H1 (cell line): Measurements from ENCODE around the gene ATOH8. TPM values are rescaled to one million over a fixed set of nuclear protein-coding genes. Genes with fewer than 3 reads are reported as not detected.

Source experiments
- CTCF ChIA-PET: fragments of 300-600 bp; sonication (Branson Sonifier 250); formaldehyde crosslinking; loops from one replicate; lab custom pipeline; 2021; ENCODE audit not compliant: partially characterized antibody; lab: Charles Lee
- POLR2A ChIA-PET: fragments of 300-600 bp; sonication (Branson Sonifier 250); formaldehyde crosslinking; loops from one replicate; lab custom pipeline; 2021; ENCODE audit warnings: inconsistent platforms; ENCODE audit not compliant: partially characterized antibody; lab: Charles Lee
- DNase-seq, 2 experiments: peaks; one replicate each; pipeline versions ENCODE4 v3.0.0 to v3.0.0-alpha.2; 2010 to 2022; ENCODE audit warnings: low spot score in 2 of 2, low read depth in 1 of 2, mixed read lengths in 1 of 2
- FAIRE-seq: peaks from 2 replicates; lab custom pipeline; 2011; peaks lifted over from hg19 to GRCh38; lab: Jason Lieb, UNC
- H2AFZ ChIP-seq: 2 replicates; pipeline ENCODE4 v1.8.1; 2012; ENCODE audit warnings: low read length, inconsistent platforms
- H2AK5ac ChIP-seq: 2 replicates; pipeline ENCODE4 v1.6.1; 2013; ENCODE audit warnings: low read depth, low read length
- H2BK120ac ChIP-seq: replicated peaks from 2 replicates; pipeline ENCODE3; 2013; ENCODE audit warnings: low read depth, low read length, inconsistent platforms
- H2BK12ac ChIP-seq: 2 replicates; pipeline ENCODE4 v1.6.1; 2013; ENCODE audit warnings: low read depth, low read length
- H2BK15ac ChIP-seq: 2 replicates; pipeline ENCODE4 v1.6.1; 2013; ENCODE audit warnings: low read length
- H2BK20ac ChIP-seq: 2 replicates; pipeline ENCODE4 v1.6.1; 2013; ENCODE audit warnings: low read length
- H2BK5ac ChIP-seq: 2 replicates; pipeline ENCODE4 v1.6.1; 2013; ENCODE audit warnings: low read depth, low read length
- H3K14ac ChIP-seq: 2 replicates; pipeline ENCODE4 v1.6.1; 2013; ENCODE audit warnings: inconsistent platforms; ENCODE audit not compliant: insufficient read length
- H3K18ac ChIP-seq: 2 replicates; pipeline ENCODE4 v1.6.1; 2013; ENCODE audit warnings: low read length; ENCODE audit errors: extremely low read depth
- H3K23ac ChIP-seq: 2 replicates; pipeline ENCODE4 v1.6.1; 2013; ENCODE audit warnings: inconsistent platforms; ENCODE audit not compliant: insufficient read length
- H3K23me2 ChIP-seq: 2 replicates; pipeline ENCODE4 v1.6.1; 2013; ENCODE audit warnings: low read depth, low read length
- H3K27ac ChIP-seq: 2 replicates; pipeline ENCODE4 v1.6.1; 2011; ENCODE audit warnings: low read depth, low read length, inconsistent platforms
- H3K27me3 ChIP-seq, 4 experiments: replicated peaks in 1 of 4; 1 replicate in 1 of 4; 2 replicates in 3 of 4; pipeline versions ENCODE4 v1.6.1 to v1.8.1; 2011 to 2013; ENCODE audit warnings: low read length in 3 of 4, mild to moderate bottlenecking in 3 of 4, inconsistent platforms in 2 of 4, mixed read lengths in 2 of 4, moderate library complexity in 1 of 4; ENCODE audit not compliant: control insufficient read depth in 3 of 4, insufficient read depth in 3 of 4; ENCODE audit errors: extremely low read depth in 1 of 4
- H3K36me3 ChIP-seq, 4 experiments: 2 replicates each; pipeline versions ENCODE4 v1.6.1 to v1.8.1; 2011 to 2013; ENCODE audit warnings: mild to moderate bottlenecking in 4 of 4, low read length in 3 of 4, moderate library complexity in 2 of 4, control low read depth in 1 of 4, inconsistent platforms in 1 of 4; ENCODE audit not compliant: insufficient read depth in 4 of 4, control insufficient read depth in 2 of 4
- H3K4ac ChIP-seq: replicated peaks from 2 replicates; pipeline ENCODE3; 2013; ENCODE audit warnings: low read length, low read depth, mixed read lengths, inconsistent platforms; ENCODE audit not compliant: insufficient read length
- H3K4me1 ChIP-seq, 4 experiments: replicated peaks in 1 of 4; 1 replicate in 1 of 4; 2 replicates in 3 of 4; pipeline versions ENCODE4 v1.6.1 to v1.8.1; 2011 to 2013; ENCODE audit warnings: low read length in 3 of 4, inconsistent platforms in 2 of 4, mixed read lengths in 1 of 4; ENCODE audit not compliant: insufficient read depth in 4 of 4, control insufficient read depth in 3 of 4
- H3K4me2 ChIP-seq, 2 experiments: 2 replicates each; pipeline versions ENCODE4 v1.6.1 to v1.8.1; 2011 to 2013; ENCODE audit warnings: low read depth in 2 of 2, low read length in 2 of 2, control low read depth in 1 of 2, inconsistent platforms in 1 of 2, mild to moderate bottlenecking in 1 of 2; ENCODE audit not compliant: insufficient read depth in 1 of 2
- H3K4me3 ChIP-seq, 4 experiments: fragments of 200-600, 300-600 bp in 1 of 4; sonication (generic), shearing (Covaris generic), sonication (Bioruptor Twin) in 1 of 4; 2 replicates each; pipeline versions ENCODE4 v1.5.1 to v1.8.1; 2011 to 2016; ENCODE audit warnings: low read length in 4 of 4, low read depth in 3 of 4, control low read depth in 2 of 4, inconsistent platforms in 2 of 4, mild to moderate bottlenecking in 2 of 4, mixed read lengths in 1 of 4, moderate library complexity in 1 of 4; ENCODE audit not compliant: insufficient read depth in 2 of 4; ENCODE audit errors: extremely low read depth in 1 of 4
- H3K56ac ChIP-seq: replicated peaks from 2 replicates; pipeline ENCODE3; 2013; ENCODE audit warnings: low read depth, mild to moderate bottlenecking, mixed read lengths, low read length, inconsistent platforms; ENCODE audit not compliant: insufficient read length
- H3K79me1 ChIP-seq: 2 replicates; pipeline ENCODE4 v1.6.1; 2013; ENCODE audit warnings: low read depth, low read length, control low read depth
- H3K79me2 ChIP-seq, 2 experiments: 2 replicates each; pipeline versions ENCODE4 v1.6.1 to v1.8.1; 2012 to 2013; ENCODE audit warnings: low read length in 2 of 2, mild to moderate bottlenecking in 2 of 2, inconsistent platforms in 1 of 2; ENCODE audit not compliant: insufficient read depth in 2 of 2, control insufficient read depth in 1 of 2
- H3K9ac ChIP-seq, 4 experiments: replicated peaks in 1 of 4; 1 replicate in 1 of 4; 2 replicates in 3 of 4; pipeline versions ENCODE4 v1.6.1 to v1.8.1; 2011 to 2013; ENCODE audit warnings: low read depth in 3 of 4, low read length in 3 of 4, control low read depth in 2 of 4, mild to moderate bottlenecking in 2 of 4, moderate library complexity in 2 of 4, inconsistent platforms in 1 of 4; ENCODE audit errors: extremely low read depth in 1 of 4
- H3K9me3 ChIP-seq, 2 experiments: 2 replicates each; pipeline versions ENCODE4 v1.6.1 to v1.8.1; 2012 to 2013; ENCODE audit warnings: mild to moderate bottlenecking in 2 of 2, moderate library complexity in 2 of 2, control low read depth in 1 of 2, inconsistent platforms in 1 of 2, low read depth in 1 of 2, low read length in 1 of 2, mixed read lengths in 1 of 2; ENCODE audit not compliant: insufficient read depth in 2 of 2
- H4K20me1 ChIP-seq, 2 experiments: replicated peaks in 1 of 2; 2 replicates each; pipeline versions ENCODE3 to v1.8.1; 2011 to 2013; ENCODE audit warnings: inconsistent platforms in 2 of 2, low read length in 2 of 2, mild to moderate bottlenecking in 1 of 2; ENCODE audit not compliant: insufficient read depth in 2 of 2, control insufficient read depth in 1 of 2
- H4K5ac ChIP-seq: 2 replicates; pipeline ENCODE4 v1.6.1; 2013; ENCODE audit warnings: low read length, low read depth, mixed read lengths, inconsistent platforms; ENCODE audit not compliant: insufficient read length
- H4K8ac ChIP-seq: 2 replicates; pipeline ENCODE4 v1.8.0; 2013; ENCODE audit warnings: mild to moderate bottlenecking, moderate library complexity, low read length, inconsistent platforms; ENCODE audit not compliant: insufficient read depth; ENCODE audit errors: extremely low read depth
- H4K91ac ChIP-seq: replicated peaks from 2 replicates; pipeline ENCODE3; 2013; ENCODE audit warnings: low read length, mixed read lengths, inconsistent platforms; ENCODE audit not compliant: insufficient read length
- EP300 ChIP-seq, 2 experiments: IDR thresholded peaks; 1 replicate in 1 of 2; 2 replicates in 1 of 2; pipeline ENCODE4 v1.6.1; 2011 to 2012; ENCODE audit warnings: low read depth in 2 of 2, low read length in 2 of 2, mild to moderate bottlenecking in 2 of 2, borderline replicate concordance in 1 of 2, inconsistent platforms in 1 of 2, moderate library complexity in 1 of 2
- EZH2 ChIP-seq: fragments of 200-600 bp; sonication (generic); IDR thresholded peaks from 2 replicates; pipeline ENCODE4 v1.7.1; 2012; ENCODE audit warnings: low read depth, mild to moderate bottlenecking, moderate library complexity, low read length, inconsistent platforms; ENCODE audit not compliant: severe bottlenecking
- GABPA ChIP-seq: IDR thresholded peaks from 2 replicates; pipeline ENCODE4 v1.6.1; 2011; ENCODE audit warnings: mild to moderate bottlenecking, low read length, moderate library complexity, borderline replicate concordance; ENCODE audit not compliant: insufficient read depth
- GTF2F1 ChIP-seq: IDR thresholded peaks from 2 replicates; pipeline ENCODE4 v1.6.1; 2012; ENCODE audit warnings: low read depth, low read length, improper control_type of control experiment, borderline replicate concordance
- JUN ChIP-seq: IDR thresholded peaks from 2 replicates; pipeline ENCODE4 v1.6.1; 2011; ENCODE audit warnings: low read depth, mild to moderate bottlenecking, improper control_type of control experiment, low read length
- KDM1A ChIP-seq: fragments of 200-600, 300-600 bp; sonication (generic); IDR thresholded peaks from 2 replicates; pipeline ENCODE4 v1.7.1; 2016; ENCODE audit warnings: mild to moderate bottlenecking, low read length, borderline replicate concordance
- RBBP5 ChIP-seq: IDR thresholded peaks from 2 replicates; pipeline ENCODE4 v1.7.1; 2012; ENCODE audit warnings: low read depth, mild to moderate bottlenecking, inconsistent platforms, low read length, moderate library complexity, borderline replicate concordance
- RFX5 ChIP-seq: IDR thresholded peaks from 2 replicates; pipeline ENCODE4 v1.6.1; 2011; ENCODE audit warnings: low read depth, low read length, improper control_type of control experiment, borderline replicate concordance
- RXRA ChIP-seq: IDR thresholded peaks from 2 replicates; pipeline ENCODE4 v1.6.1; 2011; ENCODE audit warnings: low read depth, mild to moderate bottlenecking, low read length, moderate library complexity; ENCODE audit not compliant: insufficient read depth
- YY1 ChIP-seq: IDR thresholded peaks from 2 replicates; pipeline ENCODE4 v1.6.1; 2011; ENCODE audit warnings: low read depth, mild to moderate bottlenecking, low read length
- WGBS, 2 experiments: shearing (Covaris generic) in 1 of 2; methylation state at CpG; one replicate each; pipeline versions ENCODE4 v1.1.6 to v1.1.7; 2013 to 2015; ENCODE audit warnings: low lambda C conversion rate in 2 of 2, mixed read lengths in 2 of 2, inconsistent platforms in 1 of 2, low coverage in 1 of 2, missing lambda C conversion rate in 1 of 2; ENCODE audit not compliant: insufficient replicate concordance in 2 of 2, insufficient coverage in 1 of 2, insufficient read length in 1 of 2; ENCODE audit errors: extremely low coverage in 1 of 2, missing lambda C conversion rate in 1 of 2; 5-methylcytosine and 5-hydroxymethylcytosine counted together
- polyA plus RNA-seq, 7 experiments: library from polyadenylated mRNA; depleted of rRNA in 3 of 7; stranded (reverse) in 5 of 7; unstranded in 2 of 7; fragments of >200 nt in 5 of 7; fragments of 200-250 nt in 2 of 7; gene quantifications; 1 replicate in 5 of 7; 2 replicates in 1 of 7; 4 replicates in 1 of 7; pipeline versions ENCODE4 v1.2.1 to v1.2.3, GENCODE V29; 2011 to 2013; ENCODE audit warnings: missing spikeins in 2 of 7, mixed read lengths in 2 of 7
- total RNA-seq: library from RNA; stranded (reverse); fragmentation: NEBNext Ultra II Directional; extraction: Animal tissue kit (Norgen Biotek cat#: 25700); gene quantifications from 2 replicates; pipeline ENCODE4 v1.2.1, GENCODE V29; 2021
- TF ChIP-seq, protein P1 (sequence below), 3 experiments: IDR thresholded peaks; 1 replicate in 2 of 3; 2 replicates in 1 of 3; pipeline versions ENCODE4 v1.5.1 to v1.6.1; 2011; ENCODE audit warnings: low read length in 3 of 3, mild to moderate bottlenecking in 3 of 3, inconsistent platforms in 2 of 3, low read depth in 1 of 3, moderate library complexity in 1 of 3; ENCODE audit not compliant: insufficient read depth in 1 of 3; ENCODE audit errors: control extremely low read depth in 1 of 3

ATOH8 gene
- total and polyA plus RNA-seq, 2 of the 8 experiments (the other 6 are each of a cell fraction or from before 2014, with no cell fraction given) = 0.50 to 0.53 TPM

DNA sequence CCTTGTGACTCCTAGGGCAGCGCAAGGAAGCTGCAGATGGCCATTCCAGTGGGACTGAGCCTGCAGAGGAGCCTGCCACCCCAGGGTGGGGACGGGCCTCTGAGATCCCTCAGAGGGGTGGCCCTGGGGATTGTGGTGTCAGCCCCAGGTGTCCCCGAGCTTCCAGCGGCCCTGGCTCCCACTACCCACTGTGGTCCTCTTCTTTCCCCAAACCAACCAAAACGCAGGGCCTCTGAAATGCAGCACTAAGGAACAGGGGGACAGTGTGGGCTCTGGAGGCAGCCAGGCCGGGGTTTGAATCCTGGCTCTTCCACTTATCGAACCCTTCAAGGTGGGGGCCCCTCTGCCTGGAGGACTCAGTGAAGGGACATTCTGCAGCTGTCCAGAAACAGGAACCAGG is 32.7 kb downstream of the ATOH8 start:
- H4K91ac ChIP-seq = no peak overlapping the region
- no peaks in the 10 kb centered on the region for H3K36me3 ChIP-seq
- 85% methylated on average over 7 of the region's 7 CpGs; no CpG with 5 or more reads in 1 of the 2 experiments for WGBS, 2 experiments
- no peak overlapping the region for H2AK5ac ChIP-seq
- no peak overlapping the region for H3K9ac ChIP-seq
- H3K18ac ChIP-seq = no peak overlapping the region
- no peak overlapping the region for H2BK15ac ChIP-seq
- H3K4me1 ChIP-seq = peaks cover 0 to 5% (median 2%) of the 10 kb centered on the region in 4 experiments; a peak in 4 of 7 replicates
- no peak overlapping the region for H3K23ac ChIP-seq
- H3K4me2 ChIP-seq = no peak overlapping the region
- H3K9me3 ChIP-seq = no peaks in the 10 kb centered on the region
- no peak for FAIRE-seq
- no peak overlapping the region for H2BK12ac ChIP-seq
- ChIA-PET POLR2A (interaction anchor here (0.9 to 1.6 kb wide), 3 partner anchors 13 to 183 kb away, joined by 3 to 4 read pairs (median 3); no protein-coding TSS in a partner anchor), CTCF (interaction anchor here (1.6 to 38.6 kb wide), 5 partner anchors 9 to 82 kb away, joined by 6 to 986 read pairs (median 7); partner anchors contain the start of gene ATOH8)
- H2AFZ ChIP-seq = no peak overlapping the region
- no peak overlapping the region for H2BK5ac ChIP-seq
- no peaks in the 10 kb centered on the region for H3K23me2 ChIP-seq
- H3K56ac ChIP-seq = no peak overlapping the region
- no peaks in the 10 kb centered on the region for H3K79me1 ChIP-seq
- H2BK20ac ChIP-seq = no peak overlapping the region
- H3K4me3 ChIP-seq = no peak overlapping the region
- H4K5ac ChIP-seq = no peak overlapping the region
- no peak overlapping the region for H2BK120ac ChIP-seq
- no peaks in the 10 kb centered on the region for H4K20me1 ChIP-seq
- no peaks in the 10 kb centered on the region for H3K79me2 ChIP-seq
- no peak overlapping the region for H4K8ac ChIP-seq
- no peaks in the 10 kb centered on the region for H3K27me3 ChIP-seq
- H3K27ac ChIP-seq = no peak overlapping the region
- no peak overlapping the region for H3K4ac ChIP-seq
- DNase-seq = no peak
- H3K14ac ChIP-seq = no peak overlapping the region
- TF ChIP-seq, protein P1, sequence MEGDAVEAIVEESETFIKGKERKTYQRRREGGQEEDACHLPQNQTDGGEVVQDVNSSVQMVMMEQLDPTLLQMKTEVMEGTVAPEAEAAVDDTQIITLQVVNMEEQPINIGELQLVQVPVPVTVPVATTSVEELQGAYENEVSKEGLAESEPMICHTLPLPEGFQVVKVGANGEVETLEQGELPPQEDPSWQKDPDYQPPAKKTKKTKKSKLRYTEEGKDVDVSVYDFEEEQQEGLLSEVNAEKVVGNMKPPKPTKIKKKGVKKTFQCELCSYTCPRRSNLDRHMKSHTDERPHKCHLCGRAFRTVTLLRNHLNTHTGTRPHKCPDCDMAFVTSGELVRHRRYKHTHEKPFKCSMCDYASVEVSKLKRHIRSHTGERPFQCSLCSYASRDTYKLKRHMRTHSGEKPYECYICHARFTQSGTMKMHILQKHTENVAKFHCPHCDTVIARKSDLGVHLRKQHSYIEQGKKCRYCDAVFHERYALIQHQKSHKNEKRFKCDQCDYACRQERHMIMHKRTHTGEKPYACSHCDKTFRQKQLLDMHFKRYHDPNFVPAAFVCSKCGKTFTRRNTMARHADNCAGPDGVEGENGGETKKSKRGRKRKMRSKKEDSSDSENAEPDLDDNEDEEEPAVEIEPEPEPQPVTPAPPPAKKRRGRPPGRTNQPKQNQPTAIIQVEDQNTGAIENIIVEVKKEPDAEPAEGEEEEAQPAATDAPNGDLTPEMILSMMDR (IDR thresholded peaks at IDR 0.05; ENCODE audit: control extremely low read depth in 1 of 3, insufficient read depth in 1 of 3, low read depth in 1 of 3, low read length in 3 of 3) = no peak
- TF ChIP-seq GTF2F1 (no peak), EZH2 (no peak), GABPA (no peak), EP300 (IDR thresholded peaks at IDR 0.05; ENCODE audit: borderline replicate concordance in 1 of 2, low read depth in 2 of 2, low read length in 2 of 2) (no peak), YY1 (no peak), RFX5 (no peak), RBBP5 (no peak), RXRA (no peak), JUN (no peak), KDM1A (no peak)
